Measurements from ENCODE around the gene ACTL7B.

ACTL7B gene, protein sequence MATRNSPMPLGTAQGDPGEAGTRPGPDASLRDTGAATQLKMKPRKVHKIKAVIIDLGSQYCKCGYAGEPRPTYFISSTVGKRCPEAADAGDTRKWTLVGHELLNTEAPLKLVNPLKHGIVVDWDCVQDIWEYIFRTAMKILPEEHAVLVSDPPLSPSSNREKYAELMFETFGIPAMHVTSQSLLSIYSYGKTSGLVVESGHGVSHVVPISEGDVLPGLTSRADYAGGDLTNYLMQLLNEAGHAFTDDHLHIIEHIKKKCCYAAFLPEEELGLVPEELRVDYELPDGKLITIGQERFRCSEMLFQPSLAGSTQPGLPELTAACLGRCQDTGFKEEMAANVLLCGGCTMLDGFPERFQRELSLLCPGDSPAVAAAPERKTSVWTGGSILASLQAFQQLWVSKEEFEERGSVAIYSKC

GRCh38 chr9:108855888-108856287, at the start of gene ACTL7B:
TSS of gene ACTL7B (minus strand) at chr9:108855986. CDS start at chr9:108855930, 56 bp downstream.
- Histone ChIP-seq H3K4me2 (ENCODE audit: low read length) (no peak within 1 kb of the TSS), H4K20me1 (ENCODE audit: insufficient read depth, low read length) (no peaks in the 10 kb centered on the region), H3K9me3 (ENCODE audit: insufficient read depth, low read length) (no peaks in the 10 kb centered on the region), H3K4me3 (ENCODE audit: low read length) (no peak within 1 kb of the TSS), H2AFZ (ENCODE audit: low read depth, low read length) (no peak within 1 kb of the TSS), H3K27ac (ENCODE audit: low read length) (no peak within 1 kb of the TSS), H3K36me3 (replicated peaks; ENCODE audit: low read depth, low read length) (no peaks in the 10 kb centered on the region), H3K4me1 (ENCODE audit: low read length) (no peaks in the 10 kb centered on the region), H3K9ac (ENCODE audit: low read length) (no peak within 1 kb of the TSS), H3K79me2 (ENCODE audit: low read length) (no peaks in the 10 kb centered on the region), H3K27me3 (ENCODE audit: low read depth, low read length) (no peaks in the 10 kb centered on the region; the same call in 1 of the 2 replicates)
- TF ChIP-seq EZH2phosphoT487 (IDR thresholded peaks at IDR 0.05; ENCODE audit: low read depth): no peak
- TF ChIP-seq, protein P1, sequence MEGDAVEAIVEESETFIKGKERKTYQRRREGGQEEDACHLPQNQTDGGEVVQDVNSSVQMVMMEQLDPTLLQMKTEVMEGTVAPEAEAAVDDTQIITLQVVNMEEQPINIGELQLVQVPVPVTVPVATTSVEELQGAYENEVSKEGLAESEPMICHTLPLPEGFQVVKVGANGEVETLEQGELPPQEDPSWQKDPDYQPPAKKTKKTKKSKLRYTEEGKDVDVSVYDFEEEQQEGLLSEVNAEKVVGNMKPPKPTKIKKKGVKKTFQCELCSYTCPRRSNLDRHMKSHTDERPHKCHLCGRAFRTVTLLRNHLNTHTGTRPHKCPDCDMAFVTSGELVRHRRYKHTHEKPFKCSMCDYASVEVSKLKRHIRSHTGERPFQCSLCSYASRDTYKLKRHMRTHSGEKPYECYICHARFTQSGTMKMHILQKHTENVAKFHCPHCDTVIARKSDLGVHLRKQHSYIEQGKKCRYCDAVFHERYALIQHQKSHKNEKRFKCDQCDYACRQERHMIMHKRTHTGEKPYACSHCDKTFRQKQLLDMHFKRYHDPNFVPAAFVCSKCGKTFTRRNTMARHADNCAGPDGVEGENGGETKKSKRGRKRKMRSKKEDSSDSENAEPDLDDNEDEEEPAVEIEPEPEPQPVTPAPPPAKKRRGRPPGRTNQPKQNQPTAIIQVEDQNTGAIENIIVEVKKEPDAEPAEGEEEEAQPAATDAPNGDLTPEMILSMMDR (IDR thresholded peaks at IDR 0.05; ENCODE audit: low read depth, low read length): no peak

- no peaks in the 10 kb centered on the region for H4K20me1 ChIP-seq (ENCODE audit: insufficient read depth, low read length)
- H3K36me3 ChIP-seq (replicated peaks; ENCODE audit: low read depth, low read length): peaks cover 39% of the 10 kb centered on the region
- no peak overlapping the region for H2AFZ ChIP-seq (ENCODE audit: low read depth, low read length)
- H3K9me3 ChIP-seq (ENCODE audit: insufficient read depth, low read length): no peaks in the 10 kb centered on the region
- TF ChIP-seq EZH2phosphoT487 (IDR thresholded peaks at IDR 0.05; ENCODE audit: low read depth): no peak
- TF ChIP-seq, protein P1 (IDR thresholded peaks at IDR 0.05; ENCODE audit: low read depth, low read length): no peak
- H3K9ac ChIP-seq (ENCODE audit: low read length): no peak overlapping the region
- no peaks in the 10 kb centered on the region for H3K4me1 ChIP-seq (ENCODE audit: low read length)
- H3K27ac ChIP-seq (ENCODE audit: low read length): no peak overlapping the region
- H3K4me2 ChIP-seq (ENCODE audit: low read length): no peak overlapping the region
- H3K4me3 ChIP-seq (ENCODE audit: low read length): no peak overlapping the region
- H3K79me2 ChIP-seq (ENCODE audit: low read length): no peaks in the 10 kb centered on the region
- no peaks in the 10 kb centered on the region for H3K27me3 ChIP-seq (ENCODE audit: low read depth, low read length)
Measured at GRCh38 chr9:108905494-108905893, 49.7 kb upstream of the ACTL7B start.

GRCh38 chr9:108904161-108904560, 48.4 kb upstream of the ACTL7B start:
- H2AFZ ChIP-seq (ENCODE audit: low read depth, low read length): no peak overlapping the region
- H3K79me2 ChIP-seq (ENCODE audit: low read length): no peaks in the 10 kb centered on the region
- TF ChIP-seq, protein P1 (IDR thresholded peaks at IDR 0.05; ENCODE audit: low read depth, low read length): no peak
- TF ChIP-seq EZH2phosphoT487 (IDR thresholded peaks at IDR 0.05; ENCODE audit: low read depth): no peak
- no peaks in the 10 kb centered on the region for H4K20me1 ChIP-seq (ENCODE audit: insufficient read depth, low read length)
- no peaks in the 10 kb centered on the region for H3K4me1 ChIP-seq (ENCODE audit: low read length)
- no peaks in the 10 kb centered on the region for H3K27me3 ChIP-seq (ENCODE audit: low read depth, low read length)
- H3K4me3 ChIP-seq (ENCODE audit: low read length): no peak overlapping the region
- H3K9ac ChIP-seq (ENCODE audit: low read length): no peak overlapping the region
- no peak overlapping the region for H3K4me2 ChIP-seq (ENCODE audit: low read length)
- no peak overlapping the region for H3K27ac ChIP-seq (ENCODE audit: low read length)
- peaks cover 41% of the 10 kb centered on the region for H3K36me3 ChIP-seq (replicated peaks; ENCODE audit: low read depth, low read length)
- H3K9me3 ChIP-seq (ENCODE audit: insufficient read depth, low read length): no peaks in the 10 kb centered on the region

GRCh38 chr9:108903420-108904103, 47.8 kb upstream of the ACTL7B start:
- H3K27me3 ChIP-seq (ENCODE audit: low read depth, low read length): no peaks in the 10 kb centered on the region
- H3K36me3 ChIP-seq (replicated peaks; ENCODE audit: low read depth, low read length): peaks cover 37% of the 10 kb centered on the region
- no peaks in the 10 kb centered on the region for H3K79me2 ChIP-seq (ENCODE audit: low read length)
- no peak overlapping the region for H3K4me3 ChIP-seq (ENCODE audit: low read length)
- H3K27ac ChIP-seq (ENCODE audit: low read length): no peak overlapping the region
- H3K4me2 ChIP-seq (ENCODE audit: low read length): no peak overlapping the region
- no peak overlapping the region for H3K9ac ChIP-seq (ENCODE audit: low read length)
- no peaks in the 10 kb centered on the region for H3K4me1 ChIP-seq (ENCODE audit: low read length)
- no peaks in the 10 kb centered on the region for H3K9me3 ChIP-seq (ENCODE audit: insufficient read depth, low read length)
- no peak overlapping the region for H2AFZ ChIP-seq (ENCODE audit: low read depth, low read length)
- TF ChIP-seq, protein P1 (IDR thresholded peaks at IDR 0.05; ENCODE audit: low read depth, low read length): no peak
- no peak for TF ChIP-seq EZH2phosphoT487 (IDR thresholded peaks at IDR 0.05; ENCODE audit: low read depth)
- H4K20me1 ChIP-seq (ENCODE audit: insufficient read depth, low read length): no peaks in the 10 kb centered on the region

All from OCI-LY3 (cell line).